HG03280 (cell line): ENCODE data around the gene CAMTA1.
"Not testable (repeated sequence)": the region's sequence is repeated elsewhere in the genome, so short reads cannot be mapped to it uniquely, and the experiment has no call there.

ENCODE experiments used
- ATAC-seq: cut with Tn5 transposase; IDR thresholded peaks from one replicate; pipeline ENCODE4 v1.9.1; 2021; ENCODE audit warnings: mild to moderate bottlenecking, moderate library complexity; ENCODE audit not compliant: unreplicated experiment

The CAMTA1 gene

GRCh38 chr1:6835139-6835538 lies 49.9 kb downstream of the CAMTA1 start:
- ATAC-seq: no peak

- ATAC-seq: no peak
Measured at GRCh38 chr1:6842301-6842700, 57.0 kb downstream of the CAMTA1 start.

GRCh38 chr1:6845786-6846185 lies 60.5 kb downstream of the CAMTA1 start:
- not testable (repeated sequence) for ATAC-seq

GRCh38 chr1:6848816-6849215 lies 63.6 kb downstream of the CAMTA1 start:
- ATAC-seq: no peak

GRCh38 chr1:6850537-6850936 lies 65.3 kb downstream of the CAMTA1 start:
- ATAC-seq: no peak

- no peak for ATAC-seq
Measured at GRCh38 chr1:6852136-6852890, 67.1 kb downstream of the CAMTA1 start.

- ATAC-seq: no peak
Measured at GRCh38 chr1:6854166-6854565, 68.9 kb downstream of the CAMTA1 start.

- no peak for ATAC-seq
Measured at GRCh38 chr1:6857831-6858230, 72.6 kb downstream of the CAMTA1 start.

- ATAC-seq: no peak
Measured at GRCh38 chr1:6858596-6858995, 73.3 kb downstream of the CAMTA1 start.

GRCh38 chr1:6859415-6860343 lies 74.4 kb downstream of the CAMTA1 start:
- ATAC-seq: no peak

- no peak for ATAC-seq
Measured at GRCh38 chr1:6860401-6860800, 75.1 kb downstream of the CAMTA1 start.

GRCh38 chr1:6861075-6861724 lies 75.9 kb downstream of the CAMTA1 start:
- ATAC-seq: no peak

GRCh38 chr1:6862906-6863305 lies 77.7 kb downstream of the CAMTA1 start:
- no peak for ATAC-seq

GRCh38 chr1:6864166-6864565 lies 78.9 kb downstream of the CAMTA1 start:
- ATAC-seq: no peak

GRCh38 chr1:6866825-6867224 lies 81.6 kb downstream of the CAMTA1 start:
- ATAC-seq: no peak

- no peak for ATAC-seq
Measured at GRCh38 chr1:6867321-6867720, 82.1 kb downstream of the CAMTA1 start.

GRCh38 chr1:6867729-6868659 lies 82.7 kb downstream of the CAMTA1 start:
- no peak for ATAC-seq

- ATAC-seq: no peak
Measured at GRCh38 chr1:6868660-6869380, 83.6 kb downstream of the CAMTA1 start.

- ATAC-seq: no peak
Measured at GRCh38 chr1:6869545-6869944, 84.3 kb downstream of the CAMTA1 start.

GRCh38 chr1:6870086-6870485 lies 84.8 kb downstream of the CAMTA1 start:
- ATAC-seq: no peak
